OCI-LY1 (cell line): ENCODE measurements around the gene SLC30A10.
"Not testable (repeated sequence)": the region's sequence is repeated elsewhere in the genome, so short reads cannot be mapped to it uniquely, and the experiment has no call there.

Experiments
- H2AFZ ChIP-seq: fragments of 200-600 bp; sonication (generic), shearing (Covaris generic); 2 replicates; pipeline ENCODE4 v1.6.0; 2014; ENCODE audit warnings: antibody characterized with exemption, mild to moderate bottlenecking, low read length
- H3F3A ChIP-seq: fragments of 200-600 bp; sonication (generic), shearing (Covaris generic); 2 replicates; pipeline ENCODE4 v1.6.0; 2014; ENCODE audit warnings: mild to moderate bottlenecking, antibody characterized with exemption, low read length, moderate library complexity; ENCODE audit not compliant: insufficient read depth
- H3K27ac ChIP-seq: fragments of 200-600 bp; sonication (generic); 2 replicates; pipeline ENCODE4 v1.5.1; 2014; ENCODE audit warnings: low read length, mixed run types, mild to moderate bottlenecking, low read depth; ENCODE audit not compliant: poor library complexity, severe bottlenecking
- H3K27me3 ChIP-seq: fragments of 200-600 bp; sonication (generic); 2 replicates; pipeline ENCODE4 v1.6.0; 2014; ENCODE audit warnings: antibody characterized with exemption, mild to moderate bottlenecking, low read length, moderate library complexity; ENCODE audit not compliant: insufficient read depth
- H3K36me3 ChIP-seq: fragments of 200-600 bp; sonication (generic); 2 replicates; pipeline ENCODE4 v1.6.1; 2014; ENCODE audit warnings: mild to moderate bottlenecking, antibody characterized with exemption, low read length, moderate library complexity, mixed read lengths; ENCODE audit not compliant: insufficient read depth
- H3K4me1 ChIP-seq: fragments of 200-600 bp; sonication (generic); 2 replicates; pipeline ENCODE4 v1.5.1; 2014; ENCODE audit warnings: mild to moderate bottlenecking, low read length, moderate library complexity; ENCODE audit not compliant: insufficient read depth, severe bottlenecking
- H3K4me2 ChIP-seq: fragments of 200-600 bp; sonication (generic), shearing (Covaris generic); 2 replicates; pipeline ENCODE4 v1.6.1; 2014; ENCODE audit warnings: low read length
- H3K4me3 ChIP-seq: fragments of 200-600 bp; sonication (generic); 2 replicates; pipeline ENCODE4 v1.5.1; 2014; ENCODE audit warnings: low read length, low read depth, mild to moderate bottlenecking, mixed read lengths; ENCODE audit not compliant: poor library complexity, severe bottlenecking
- H3K79me2 ChIP-seq: fragments of 200-600 bp; shearing (Covaris generic); 2 replicates; pipeline ENCODE4 v1.6.1; 2016; ENCODE audit warnings: mixed run types, low read length, mixed read lengths; ENCODE audit not compliant: insufficient read depth
- H3K9ac ChIP-seq: fragments of 200-600 bp; sonication (generic), shearing (Covaris generic); 2 replicates; pipeline ENCODE4 v1.6.1; 2014; ENCODE audit warnings: mild to moderate bottlenecking, low read length, mixed read lengths
- H3K9me2 ChIP-seq: fragments of 200-600 bp; sonication (generic), shearing (Covaris generic); 2 replicates; pipeline ENCODE4 v1.6.1; 2014; ENCODE audit warnings: low read depth, mild to moderate bottlenecking, low read length, mixed read lengths
- H3K9me3 ChIP-seq: fragments of 200-600 bp; shearing (Covaris generic); 2 replicates; pipeline ENCODE4 v1.6.1; 2014; ENCODE audit warnings: low read length, mixed read lengths
- H4K20me1 ChIP-seq: fragments of 200-600 bp; sonication (generic), shearing (Covaris generic); 2 replicates; pipeline ENCODE4 v1.6.0; 2016; ENCODE audit warnings: mild to moderate bottlenecking, low read length; ENCODE audit not compliant: insufficient read depth
- CTCF ChIP-seq: fragments of 200-600 bp; sonication (generic), shearing (Covaris generic); IDR thresholded peaks from 2 replicates; pipeline ENCODE4 v1.5.1; 2017; ENCODE audit warnings: mild to moderate bottlenecking, antibody characterized with exemption, low read length, moderate library complexity, mixed read lengths
- EZH2 ChIP-seq: fragments of 200-600 bp; sonication (generic), shearing (Covaris generic); IDR thresholded peaks from 2 replicates; pipeline ENCODE4 v1.8.0; 2017; ENCODE audit warnings: borderline replicate concordance, mixed run types, mild to moderate bottlenecking, antibody characterized with exemption, low read length, moderate library complexity, mixed read lengths

Gene SLC30A10

GRCh38 chr1:219954736-219955421 is 26.5 kb upstream of the SLC30A10 start:
- Histone ChIP-seq H3K4me3 (no peak overlapping the region), H3K36me3 (no peaks in the 10 kb centered on the region), H3K4me2 (no peak overlapping the region), H3K27ac (no peak overlapping the region), H3K9me3 (no peaks in the 10 kb centered on the region), H3K27me3 (no peaks in the 10 kb centered on the region), H2AFZ (no peak overlapping the region), H3K9ac (no peak overlapping the region), H3F3A (no peaks in the 10 kb centered on the region), H3K79me2 (no peaks in the 10 kb centered on the region), H3K4me1 (no peaks in the 10 kb centered on the region), H3K9me2 (no peaks in the 10 kb centered on the region), H4K20me1 (no peaks in the 10 kb centered on the region)
- TF ChIP-seq CTCF (no peak), EZH2 (no peak)

DNA sequence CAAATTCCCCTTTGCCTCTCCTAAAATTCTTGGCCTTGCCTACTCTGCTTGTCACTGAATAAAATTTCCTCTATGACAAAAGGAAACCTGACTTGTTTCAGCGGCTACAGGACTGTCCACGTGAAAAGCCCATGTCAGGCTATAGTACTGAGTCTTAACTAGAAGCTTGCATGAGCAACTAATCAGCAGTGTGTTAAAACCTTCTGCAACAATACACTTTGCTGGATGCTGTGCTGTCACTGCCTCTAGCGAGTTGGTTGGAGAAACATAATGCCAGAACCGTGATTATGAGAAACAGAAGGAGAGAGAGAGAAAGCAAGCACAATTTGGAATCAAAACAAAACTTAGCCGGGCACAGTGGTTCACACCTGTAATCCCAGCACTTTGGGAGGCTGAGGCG is 25.7 kb upstream of the SLC30A10 start:
- no peaks in the 10 kb centered on the region for H3K27me3 ChIP-seq
- H2AFZ ChIP-seq: no peak overlapping the region
- H4K20me1 ChIP-seq: no peaks in the 10 kb centered on the region
- H3K4me1 ChIP-seq: no peaks in the 10 kb centered on the region
- no peak overlapping the region for H3K9ac ChIP-seq
- H3K79me2 ChIP-seq: no peaks in the 10 kb centered on the region
- no peak overlapping the region for H3K4me3 ChIP-seq
- no peaks in the 10 kb centered on the region for H3F3A ChIP-seq
- H3K27ac ChIP-seq: no peak overlapping the region
- no peak overlapping the region for H3K4me2 ChIP-seq
- no peaks in the 10 kb centered on the region for H3K36me3 ChIP-seq
- TF ChIP-seq CTCF (no peak), EZH2 (no peak)
- H3K9me3 ChIP-seq: no peaks in the 10 kb centered on the region
- no peaks in the 10 kb centered on the region for H3K9me2 ChIP-seq

GRCh38 chr1:219952361-219952760 is 24.0 kb upstream of the SLC30A10 start:
- no peaks in the 10 kb centered on the region for H3K36me3 ChIP-seq
- H2AFZ ChIP-seq: no peak overlapping the region
- H3K4me2 ChIP-seq: no peak overlapping the region
- H3K79me2 ChIP-seq: no peaks in the 10 kb centered on the region
- H3K4me3 ChIP-seq: no peak overlapping the region
- no peaks in the 10 kb centered on the region for H3K4me1 ChIP-seq
- H3F3A ChIP-seq: no peaks in the 10 kb centered on the region
- H3K27ac ChIP-seq: no peak overlapping the region
- no peak for TF ChIP-seq CTCF
- no peak for TF ChIP-seq EZH2
- no peaks in the 10 kb centered on the region for H4K20me1 ChIP-seq
- H3K9me3 ChIP-seq: no peaks in the 10 kb centered on the region
- no peaks in the 10 kb centered on the region for H3K9me2 ChIP-seq
- no peaks in the 10 kb centered on the region for H3K27me3 ChIP-seq
- no peak overlapping the region for H3K9ac ChIP-seq

DNA sequence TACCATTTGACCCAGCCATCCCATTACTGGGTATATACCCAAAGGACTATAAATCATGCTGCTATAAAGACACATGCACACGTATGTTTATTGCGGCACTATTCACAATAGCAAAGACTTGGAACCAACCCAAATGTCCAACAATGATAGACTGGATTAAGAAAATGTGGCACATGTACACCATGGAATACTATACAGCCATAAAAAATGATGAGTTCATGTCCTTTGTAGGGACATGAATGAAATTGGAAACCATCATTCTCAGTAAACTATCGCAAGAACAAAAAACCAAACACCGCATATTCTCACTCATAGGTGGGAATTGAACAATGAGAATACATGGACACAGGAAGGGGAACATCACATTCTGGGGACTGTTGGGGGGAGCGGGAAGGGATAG is 20.9 kb upstream of the SLC30A10 start:
- H3K4me2 ChIP-seq, H3K4me1 ChIP-seq, H2AFZ ChIP-seq, H3K27me3 ChIP-seq, H3K36me3 ChIP-seq, H3K79me2 ChIP-seq, H4K20me1 ChIP-seq, H3K4me3 ChIP-seq, H3F3A ChIP-seq, H3K9me3 ChIP-seq, H3K9ac ChIP-seq, H3K27ac ChIP-seq, H3K9me2 ChIP-seq: not testable (repeated sequence)

GRCh38 chr1:219948766-219949165 is 20.4 kb upstream of the SLC30A10 start:
- H3K4me1 ChIP-seq, H3K9me3 ChIP-seq, H4K20me1 ChIP-seq, H3K4me3 ChIP-seq, H3F3A ChIP-seq, H3K36me3 ChIP-seq, H3K4me2 ChIP-seq, H3K9me2 ChIP-seq, H3K9ac ChIP-seq, H3K27ac ChIP-seq, H3K27me3 ChIP-seq, H2AFZ ChIP-seq, H3K79me2 ChIP-seq: not testable (repeated sequence)
